Calu3 (cell line): ENCODE results near the gene IVNS1ABP. TPM values are rescaled to one million over a fixed set of nuclear protein-coding genes. Genes with fewer than 3 reads are reported as not detected.

Experiments
- BruUV-seq: library from RNA; stranded (reverse); fragments of 400-500 nt; replicated peaks from 2 replicates; lab custom pipeline; 2021; lab: Mats Ljungman, UMichigan
- CTCF ChIA-PET: fragments of 300-600 bp; sonication (Branson Sonifier 250); formaldehyde crosslinking; loops from one replicate; lab custom pipeline; 2022; ENCODE audit warnings: antibody characterized with exemption; lab: Charles Lee
- DNase-seq: peaks from one replicate; pipeline ENCODE4 v3.0.0; 2022
- H3K27ac Mint-ChIP-seq: one replicate; pipeline ENCODE4 v1.8.0; 2022; ENCODE audit warnings: mixed read lengths; ENCODE audit not compliant: unreplicated experiment
- H3K27me3 Mint-ChIP-seq: one replicate; pipeline ENCODE4 v1.8.0; 2022; ENCODE audit warnings: mixed read lengths; ENCODE audit not compliant: unreplicated experiment
- H3K36me3 Mint-ChIP-seq: one replicate; pipeline ENCODE4 v1.8.0; 2022; ENCODE audit warnings: mild to moderate bottlenecking, moderate library complexity, mixed read lengths; ENCODE audit not compliant: insufficient read depth, unreplicated experiment
- H3K4me1 Mint-ChIP-seq: one replicate; pipeline ENCODE4 v1.8.0; 2022; ENCODE audit warnings: mild to moderate bottlenecking, low read depth, mixed read lengths; ENCODE audit not compliant: unreplicated experiment
- H3K4me3 Mint-ChIP-seq: one replicate; pipeline ENCODE4 v1.8.0; 2022; ENCODE audit warnings: mild to moderate bottlenecking, low read depth, moderate library complexity, mixed read lengths; ENCODE audit not compliant: unreplicated experiment
- H3K9me3 Mint-ChIP-seq: one replicate; pipeline ENCODE4 v1.8.0; 2022; ENCODE audit warnings: low read depth, mixed read lengths; ENCODE audit not compliant: unreplicated experiment
- intact Hi-C: fragments of 100-400 bp; cut with micrococcal nuclease; formaldehyde crosslinking; loops from one replicate; pipeline ENCODE4 v1.10.0; 2022; ENCODE audit not compliant: unreplicated experiment
- total RNA-seq: library from RNA; stranded (reverse); gene quantifications from 2 replicates; pipeline ENCODE4 v1.2.3, GENCODE V29; 2022
- TF ChIP-seq, protein P1 (sequence below): fragments of 200-600 bp; IDR thresholded peaks from one replicate; pipeline ENCODE4 v1.8.0; 2022; ENCODE audit warnings: antibody characterized with exemption; ENCODE audit not compliant: unreplicated experiment

The IVNS1ABP gene
- total RNA-seq, 1 experiment from 2014 or later: 135 TPM

DNA sequence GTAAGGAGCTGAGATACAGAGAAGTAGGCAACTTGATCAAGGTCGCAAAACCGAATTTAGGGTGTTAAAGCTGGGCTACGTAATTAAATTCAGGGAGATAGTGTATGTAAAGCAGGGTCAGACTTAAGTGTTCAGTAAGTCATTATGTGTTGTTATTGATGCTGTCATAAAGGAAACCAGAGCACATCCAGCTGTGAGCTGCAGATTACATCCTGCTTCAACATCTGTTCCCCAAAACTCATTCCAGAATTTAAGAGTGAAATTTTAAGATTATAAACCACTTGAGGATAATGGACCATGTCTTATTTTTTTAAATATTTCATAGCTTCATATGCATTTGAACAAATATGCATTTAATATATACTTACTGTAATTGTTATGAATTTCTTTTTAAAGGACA lies 49.7 kb downstream of the IVNS1ABP start:
- no peaks in the 10 kb centered on the region for H3K27me3 Mint-ChIP-seq
- H3K36me3 Mint-ChIP-seq: no peaks in the 10 kb centered on the region
- CTCF ChIA-PET: interaction anchor here (0.8 kb wide), 1 partner anchor 21 kb away, joined by 10 read pairs; no protein-coding TSS in a partner anchor
- no peak for DNase-seq
- BruUV-seq: no TSS peak
- no peaks in the 10 kb centered on the region for H3K4me1 Mint-ChIP-seq
- no peak overlapping the region for H3K4me3 Mint-ChIP-seq
- TF ChIP-seq, protein P1, sequence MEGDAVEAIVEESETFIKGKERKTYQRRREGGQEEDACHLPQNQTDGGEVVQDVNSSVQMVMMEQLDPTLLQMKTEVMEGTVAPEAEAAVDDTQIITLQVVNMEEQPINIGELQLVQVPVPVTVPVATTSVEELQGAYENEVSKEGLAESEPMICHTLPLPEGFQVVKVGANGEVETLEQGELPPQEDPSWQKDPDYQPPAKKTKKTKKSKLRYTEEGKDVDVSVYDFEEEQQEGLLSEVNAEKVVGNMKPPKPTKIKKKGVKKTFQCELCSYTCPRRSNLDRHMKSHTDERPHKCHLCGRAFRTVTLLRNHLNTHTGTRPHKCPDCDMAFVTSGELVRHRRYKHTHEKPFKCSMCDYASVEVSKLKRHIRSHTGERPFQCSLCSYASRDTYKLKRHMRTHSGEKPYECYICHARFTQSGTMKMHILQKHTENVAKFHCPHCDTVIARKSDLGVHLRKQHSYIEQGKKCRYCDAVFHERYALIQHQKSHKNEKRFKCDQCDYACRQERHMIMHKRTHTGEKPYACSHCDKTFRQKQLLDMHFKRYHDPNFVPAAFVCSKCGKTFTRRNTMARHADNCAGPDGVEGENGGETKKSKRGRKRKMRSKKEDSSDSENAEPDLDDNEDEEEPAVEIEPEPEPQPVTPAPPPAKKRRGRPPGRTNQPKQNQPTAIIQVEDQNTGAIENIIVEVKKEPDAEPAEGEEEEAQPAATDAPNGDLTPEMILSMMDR: no peak
- no peaks in the 10 kb centered on the region for H3K9me3 Mint-ChIP-seq
- intact Hi-C loops: no loop called here
- H3K27ac Mint-ChIP-seq: no peak overlapping the region

DNA sequence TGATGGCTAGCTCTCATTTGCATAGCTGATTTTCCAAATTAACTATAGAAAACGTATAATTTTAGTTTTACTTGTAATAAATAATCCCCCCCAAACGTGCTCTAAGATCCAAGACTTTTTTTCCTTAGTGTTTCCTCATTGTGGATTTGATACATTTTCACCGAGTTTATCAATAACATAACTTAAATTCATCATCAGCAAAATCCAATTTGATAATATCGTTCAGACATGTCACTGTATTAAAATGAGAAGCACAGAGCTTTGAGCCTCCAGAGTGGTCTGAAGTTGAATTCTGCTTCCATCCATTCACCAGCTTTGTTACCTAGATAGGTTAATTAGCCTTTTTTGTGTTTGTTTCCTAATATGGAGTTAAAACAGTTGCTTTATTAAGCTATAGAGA lies 51.7 kb downstream of the IVNS1ABP start:
- Mint-ChIP-seq H3K27ac (no peak overlapping the region), H3K36me3 (no peaks in the 10 kb centered on the region), H3K4me1 (peaks cover 10% of the 10 kb centered on the region), H3K4me3 (no peak overlapping the region), H3K9me3 (no peaks in the 10 kb centered on the region), H3K27me3 (no peaks in the 10 kb centered on the region)
- no peak for DNase-seq
- TF ChIP-seq, protein P1: no peak
- CTCF ChIA-PET: interaction anchor here (0.8 kb wide), 1 partner anchor 14 kb away, joined by 3 read pairs; no protein-coding TSS in a partner anchor
- intact Hi-C loops: no loop called here
- no TSS peak for BruUV-seq

DNA sequence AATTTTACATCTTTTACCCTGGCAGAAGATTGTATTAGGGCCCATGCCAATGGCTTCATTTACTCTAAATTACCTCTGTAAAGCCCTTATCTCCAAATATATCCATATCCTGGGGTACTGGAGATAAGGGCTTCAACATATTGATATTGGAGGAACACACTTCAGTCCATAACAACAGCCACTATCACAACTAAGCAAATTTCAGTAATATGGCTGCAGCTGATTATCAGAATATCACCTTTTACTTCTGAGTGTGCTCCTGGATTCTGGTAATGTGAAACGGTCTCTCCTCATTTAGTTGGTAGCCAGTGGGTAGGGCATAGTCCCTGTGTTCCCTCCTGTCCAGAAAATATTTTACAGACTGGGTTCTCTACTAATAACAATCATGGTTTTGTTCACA lies 53.3 kb downstream of the IVNS1ABP start:
- Mint-ChIP-seq H3K9me3 (no peaks in the 10 kb centered on the region), H3K27ac (no peak overlapping the region), H3K4me3 (no peak overlapping the region), H3K27me3 (no peaks in the 10 kb centered on the region), H3K4me1 (peaks cover 26% of the 10 kb centered on the region), H3K36me3 (no peaks in the 10 kb centered on the region)
- no peak for DNase-seq
- BruUV-seq: no TSS peak
- CTCF ChIA-PET: no interaction called here
- intact Hi-C loops: no loop called here
- TF ChIP-seq, protein P1: no peak

DNA sequence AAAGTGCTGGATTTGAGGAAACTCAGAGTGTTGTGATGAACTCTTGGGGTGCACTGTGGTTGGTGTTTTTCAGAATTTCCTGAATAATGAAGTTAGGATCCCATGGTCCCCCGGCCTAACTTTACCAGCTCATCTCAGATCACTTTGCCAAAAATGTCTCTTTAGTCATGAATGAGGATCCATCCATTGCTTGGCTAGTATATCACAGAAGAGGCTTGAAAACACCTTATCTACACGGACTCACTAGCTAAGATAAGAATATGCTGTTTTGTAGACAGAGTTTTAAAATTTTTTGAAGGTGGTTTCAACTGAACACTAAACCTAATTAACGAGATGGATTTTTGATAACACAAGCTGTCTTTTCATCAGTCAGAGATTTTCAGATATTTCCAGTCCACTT lies 53.8 kb downstream of the IVNS1ABP start:
- Mint-ChIP-seq H3K27me3 (no peaks in the 10 kb centered on the region), H3K9me3 (no peaks in the 10 kb centered on the region), H3K4me3 (no peak overlapping the region), H3K36me3 (no peaks in the 10 kb centered on the region), H3K4me1 (peaks cover 30% of the 10 kb centered on the region), H3K27ac (no peak overlapping the region)
- intact Hi-C loops: no loop called here
- BruUV-seq: no TSS peak
- CTCF ChIA-PET: no interaction called here
- TF ChIP-seq, protein P1: no peak
- DNase-seq: no peak
